Measurements from ENCODE around the gene TMEM237. TPM values are rescaled to one million over a fixed set of nuclear protein-coding genes. Genes with fewer than 3 reads are reported as not detected.
A peak's percentile ranks its signal among the peaks of the same experiment; 100 is the strongest.

Gene TMEM237, protein sequence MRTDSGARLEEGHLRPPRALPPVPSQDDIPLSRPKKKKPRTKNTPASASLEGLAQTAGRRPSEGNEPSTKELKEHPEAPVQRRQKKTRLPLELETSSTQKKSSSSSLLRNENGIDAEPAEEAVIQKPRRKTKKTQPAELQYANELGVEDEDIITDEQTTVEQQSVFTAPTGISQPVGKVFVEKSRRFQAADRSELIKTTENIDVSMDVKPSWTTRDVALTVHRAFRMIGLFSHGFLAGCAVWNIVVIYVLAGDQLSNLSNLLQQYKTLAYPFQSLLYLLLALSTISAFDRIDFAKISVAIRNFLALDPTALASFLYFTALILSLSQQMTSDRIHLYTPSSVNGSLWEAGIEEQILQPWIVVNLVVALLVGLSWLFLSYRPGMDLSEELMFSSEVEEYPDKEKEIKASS
- total RNA-seq (10 to 100 TPM in 4 of 5 donors, under 1 TPM in 1; 0.87 to 41.5 (median 17.5) TPM), polyA plus RNA-seq (10 to 100 TPM in 1 of 3 donors, 1 to 10 TPM in 2; 4.3 to 12.3 (median 5.2) TPM)
- long read RNA-seq, donor 1, full-length matches to known transcripts: 1 of 1 reads
- long read RNA-seq, donor 1, partial matches to known transcripts: 0 of 1 reads
- long read RNA-seq, donor 1, other reads (novel, unspliced or antisense): 0 of 1 reads
- long read RNA-seq, donor 2, full-length matches to known transcripts: 1 of 1 reads
- long read RNA-seq, donor 2, partial matches to known transcripts: 0 of 1 reads
- long read RNA-seq, donor 2, other reads (novel, unspliced or antisense): 0 of 1 reads
- long read RNA-seq, donor 3, full-length matches to known transcripts: 4 of 4 reads
- long read RNA-seq, donor 3, partial matches to known transcripts: 0 of 4 reads
- long read RNA-seq, donor 3, other reads (novel, unspliced or antisense): 0 of 4 reads
- long read RNA-seq, donor 4: 0 reads
- long read RNA-seq, donor 5, full-length matches to known transcripts: 3 of 8 reads
- long read RNA-seq, donor 5, partial matches to known transcripts: 0 of 8 reads
- long read RNA-seq, donor 5, other reads (novel, unspliced or antisense): 5 of 8 reads
- long read RNA-seq, donor 6: 0 reads
- long read RNA-seq, donor 7: 0 reads
- long read RNA-seq, donor 8, full-length matches to known transcripts: 4 of 4 reads
- long read RNA-seq, donor 8, partial matches to known transcripts: 0 of 4 reads
- long read RNA-seq, donor 8, other reads (novel, unspliced or antisense): 0 of 4 reads
- long read RNA-seq, donor 9, full-length matches to known transcripts: 2 of 2 reads
- long read RNA-seq, donor 9, partial matches to known transcripts: 0 of 2 reads
- long read RNA-seq, donor 9, other reads (novel, unspliced or antisense): 0 of 2 reads
- long read RNA-seq, donor 10, full-length matches to known transcripts: 1 of 1 reads
- long read RNA-seq, donor 10, partial matches to known transcripts: 0 of 1 reads
- long read RNA-seq, donor 10, other reads (novel, unspliced or antisense): 0 of 1 reads

DNA sequence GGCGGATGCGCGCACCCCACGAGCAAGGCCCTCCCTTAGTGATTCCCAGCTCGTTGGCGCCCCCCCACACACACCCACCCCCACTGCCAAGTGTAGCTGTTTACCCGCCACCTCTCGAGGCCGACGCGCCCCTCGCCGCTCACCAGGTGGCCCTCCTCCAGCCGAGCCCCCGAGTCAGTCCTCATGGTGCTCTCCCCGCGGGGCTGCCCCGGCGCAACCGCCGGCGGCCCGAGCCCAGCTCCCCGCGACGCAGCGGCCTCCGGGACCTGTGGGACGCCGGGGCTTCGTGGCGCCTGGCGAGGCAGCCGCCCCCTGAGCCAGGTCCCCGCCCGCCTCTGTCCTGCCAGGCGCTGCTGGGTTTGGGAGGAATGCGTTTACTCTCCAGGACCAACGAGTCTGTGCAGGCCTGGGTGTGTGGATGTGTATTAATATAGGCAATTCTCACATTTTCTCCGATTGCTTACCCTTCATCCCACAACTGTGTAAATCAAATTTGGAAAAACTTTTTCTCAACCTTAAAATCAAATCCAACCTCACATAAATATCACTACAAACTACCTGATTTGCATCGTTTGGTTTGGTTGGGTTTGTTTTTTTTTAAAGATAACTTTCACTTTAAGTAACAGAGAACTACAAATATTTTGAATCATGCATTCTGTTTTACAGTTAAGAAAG lies at the start of gene TMEM237:
TMEM237 (minus strand) TSS at position 288 of the 675 bp plus-strand sequence; CDS start at position 185, 103 bp downstream.
- no peak for TF ChIP-seq POLR2A (IDR thresholded peaks at IDR 0.05)
- TF ChIP-seq, protein P1, sequence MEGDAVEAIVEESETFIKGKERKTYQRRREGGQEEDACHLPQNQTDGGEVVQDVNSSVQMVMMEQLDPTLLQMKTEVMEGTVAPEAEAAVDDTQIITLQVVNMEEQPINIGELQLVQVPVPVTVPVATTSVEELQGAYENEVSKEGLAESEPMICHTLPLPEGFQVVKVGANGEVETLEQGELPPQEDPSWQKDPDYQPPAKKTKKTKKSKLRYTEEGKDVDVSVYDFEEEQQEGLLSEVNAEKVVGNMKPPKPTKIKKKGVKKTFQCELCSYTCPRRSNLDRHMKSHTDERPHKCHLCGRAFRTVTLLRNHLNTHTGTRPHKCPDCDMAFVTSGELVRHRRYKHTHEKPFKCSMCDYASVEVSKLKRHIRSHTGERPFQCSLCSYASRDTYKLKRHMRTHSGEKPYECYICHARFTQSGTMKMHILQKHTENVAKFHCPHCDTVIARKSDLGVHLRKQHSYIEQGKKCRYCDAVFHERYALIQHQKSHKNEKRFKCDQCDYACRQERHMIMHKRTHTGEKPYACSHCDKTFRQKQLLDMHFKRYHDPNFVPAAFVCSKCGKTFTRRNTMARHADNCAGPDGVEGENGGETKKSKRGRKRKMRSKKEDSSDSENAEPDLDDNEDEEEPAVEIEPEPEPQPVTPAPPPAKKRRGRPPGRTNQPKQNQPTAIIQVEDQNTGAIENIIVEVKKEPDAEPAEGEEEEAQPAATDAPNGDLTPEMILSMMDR (IDR thresholded peaks at IDR 0.05): no peak
- no peak for TF ChIP-seq POLR2AphosphoS5 (IDR thresholded peaks at IDR 0.05)
- no peak for TF ChIP-seq EP300 (IDR thresholded peaks at IDR 0.05)
- H3K4me1 ChIP-seq: peaks cover 8 to 27% (median 16%) of the 10 kb centered on the region in 4 donors

DNA sequence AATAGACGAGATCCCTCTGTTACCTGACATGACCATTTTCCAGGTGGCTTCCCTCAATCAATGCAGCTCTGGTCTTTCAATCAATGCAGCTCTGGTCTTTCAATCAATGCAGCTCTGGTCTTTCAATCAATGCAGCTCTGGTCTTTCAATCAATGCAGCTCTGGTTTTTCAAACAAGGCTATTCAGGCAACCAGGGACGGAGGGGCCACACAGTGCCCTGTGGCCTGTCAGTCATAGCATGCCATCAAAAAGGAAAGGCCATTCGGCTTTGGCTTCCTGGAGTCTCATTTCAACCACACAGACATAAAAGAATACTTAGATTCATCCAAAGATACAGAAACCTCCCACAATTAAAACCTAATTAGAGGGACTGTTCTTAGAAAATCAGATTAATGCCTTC lies 41.9 kb upstream of the TMEM237 start:
- intact Hi-C loops (cut with DNase I; ENCODE audit: low total_unique reads): no loop called here
- no peak overlapping the region for H3K27ac ChIP-seq
- no peaks in the 10 kb centered on the region for H3K36me3 ChIP-seq
- no peaks in the 10 kb centered on the region for H3K9me3 ChIP-seq
- H3K27me3 ChIP-seq: peaks cover 0 to 14% (median 0%) of the 10 kb centered on the region in 3 donors
- H3K4me1 ChIP-seq: no peaks in the 10 kb centered on the region
- DNase-seq: no peak
- no peak overlapping the region for H3K4me3 ChIP-seq
- WGBS, 5 donors: 80 to 91% (median 84%) methylated on average over 3 of the region's 3 CpGs
- TF ChIP-seq POLR2AphosphoS5 (IDR thresholded peaks at IDR 0.05) (no peak), POLR2A (IDR thresholded peaks at IDR 0.05) (no peak), EP300 (IDR thresholded peaks at IDR 0.05) (no peak)
- TF ChIP-seq, protein P1 (IDR thresholded peaks at IDR 0.05): no peak

More for the DNA sequence above, at the start of gene TMEM237:
- Histone ChIP-seq H3K4me3 (peak within 1 kb of the TSS; percentile 68 to 88 (median 87)), H3K27me3 (no peaks in the 10 kb centered on the region), H3K27ac (peak within 1 kb of the TSS; percentile 89 to 95 (median 91)), H3K9me3 (no peaks in the 10 kb centered on the region), H3K36me3 (peaks cover 0 to 6% (median 4%) of the 10 kb centered on the region in 4 donors)
- DNase-seq: peak; percentile 27 to 80
- WGBS, 5 donors: 1 to 2% (median 1%) methylated on average over 17 to 41 of the region's 41 CpGs
- intact Hi-C loops (cut with DNase I; ENCODE audit: low total_unique reads): no loop called here

DNA sequence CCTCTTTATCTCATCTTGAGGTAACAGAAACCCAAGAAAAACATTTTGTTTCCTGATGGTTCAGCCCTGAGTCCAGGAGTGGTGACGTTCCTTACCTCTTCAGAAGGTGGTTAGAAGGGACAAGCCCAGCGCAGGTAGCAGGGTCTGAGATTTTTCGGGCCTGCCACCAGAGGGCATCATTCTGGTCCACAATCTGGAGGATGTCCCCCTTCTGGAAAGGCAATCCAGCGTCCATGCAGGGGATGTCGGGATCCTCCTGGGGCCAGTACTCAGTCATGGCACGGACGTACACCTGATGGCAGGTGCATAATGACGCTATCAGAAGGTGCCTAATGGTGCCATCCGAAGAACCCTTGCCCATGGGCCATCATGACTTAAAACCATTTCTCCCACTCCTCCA lies 37.4 kb upstream of the TMEM237 start:
- TF ChIP-seq, protein P1 (IDR thresholded peaks at IDR 0.05): peak in 1 of 7 experiments; percentile 16
- TF ChIP-seq POLR2A (IDR thresholded peaks at IDR 0.05): no peak
- DNase-seq: peak in 1 of 2 donors; percentile 14
- Histone ChIP-seq H3K27ac (no peak overlapping the region), H3K4me3 (no peak overlapping the region), H3K27me3 (peaks cover 0 to 14% (median 0%) of the 10 kb centered on the region in 3 donors), H3K36me3 (no peaks in the 10 kb centered on the region), H3K9me3 (no peaks in the 10 kb centered on the region), H3K4me1 (no peaks in the 10 kb centered on the region)
- intact Hi-C loops (cut with DNase I; ENCODE audit: low total_unique reads): no loop called here
- WGBS, 5 donors: 43 to 57% (median 49%) methylated on average over 9 of the region's 9 CpGs
